ENCODE measurements around the gene PEG3.
"Not testable (repeated sequence)": the region's sequence is repeated elsewhere in the genome, so short reads cannot be mapped to it uniquely, and the experiment has no call there.

DNA sequence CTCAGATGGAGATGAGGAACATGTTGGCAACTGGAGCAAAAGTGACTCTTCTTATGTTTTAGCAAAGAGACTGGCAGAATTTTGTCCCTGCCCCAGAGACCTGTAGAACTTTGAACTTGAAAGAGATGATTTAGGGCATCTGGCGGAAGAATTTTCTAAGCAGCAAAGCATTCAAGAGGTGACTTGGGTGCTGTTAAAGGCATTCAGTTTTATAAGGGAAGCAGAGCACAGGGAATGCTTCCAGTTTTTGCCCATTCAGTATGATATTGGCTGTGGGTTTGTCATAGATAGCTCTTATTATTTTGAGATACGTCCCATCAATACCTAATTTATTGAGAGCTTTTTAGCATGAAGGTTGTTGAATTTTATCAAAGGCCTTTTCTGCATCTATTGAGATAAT, 11.8 kb upstream of the PEG3 start:
- not testable (repeated sequence) for TF ChIP-seq JUN (CRISPR knock-in tag; IDR thresholded peaks at IDR 0.05); MXD4 (CRISPR knock-in tag; IDR thresholded peaks at IDR 0.05; ENCODE audit: borderline replicate concordance); NR1H2 (CRISPR knock-in tag; IDR thresholded peaks at IDR 0.05); IRF2 (CRISPR knock-in tag; IDR thresholded peaks at IDR 0.05; ENCODE audit: borderline replicate concordance, low read depth)
- TF ChIP-seq, protein P1, sequence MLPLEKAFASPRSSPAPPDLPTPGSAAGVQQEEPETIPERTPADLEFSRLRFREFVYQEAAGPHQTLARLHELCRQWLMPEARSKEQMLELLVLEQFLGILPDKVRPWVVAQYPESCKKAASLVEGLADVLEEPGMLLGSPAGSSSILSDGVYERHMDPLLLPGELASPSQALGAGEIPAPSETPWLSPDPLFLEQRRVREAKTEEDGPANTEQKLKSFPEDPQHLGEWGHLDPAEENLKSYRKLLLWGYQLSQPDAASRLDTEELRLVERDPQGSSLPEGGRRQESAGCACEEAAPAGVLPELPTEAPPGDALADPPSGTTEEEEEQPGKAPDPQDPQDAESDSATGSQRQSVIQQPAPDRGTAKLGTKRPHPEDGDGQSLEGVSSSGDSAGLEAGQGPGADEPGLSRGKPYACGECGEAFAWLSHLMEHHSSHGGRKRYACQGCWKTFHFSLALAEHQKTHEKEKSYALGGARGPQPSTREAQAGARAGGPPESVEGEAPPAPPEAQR (CRISPR knock-in tag; IDR thresholded peaks at IDR 0.05): not testable (repeated sequence)
- TF ChIP-seq, protein P2, sequence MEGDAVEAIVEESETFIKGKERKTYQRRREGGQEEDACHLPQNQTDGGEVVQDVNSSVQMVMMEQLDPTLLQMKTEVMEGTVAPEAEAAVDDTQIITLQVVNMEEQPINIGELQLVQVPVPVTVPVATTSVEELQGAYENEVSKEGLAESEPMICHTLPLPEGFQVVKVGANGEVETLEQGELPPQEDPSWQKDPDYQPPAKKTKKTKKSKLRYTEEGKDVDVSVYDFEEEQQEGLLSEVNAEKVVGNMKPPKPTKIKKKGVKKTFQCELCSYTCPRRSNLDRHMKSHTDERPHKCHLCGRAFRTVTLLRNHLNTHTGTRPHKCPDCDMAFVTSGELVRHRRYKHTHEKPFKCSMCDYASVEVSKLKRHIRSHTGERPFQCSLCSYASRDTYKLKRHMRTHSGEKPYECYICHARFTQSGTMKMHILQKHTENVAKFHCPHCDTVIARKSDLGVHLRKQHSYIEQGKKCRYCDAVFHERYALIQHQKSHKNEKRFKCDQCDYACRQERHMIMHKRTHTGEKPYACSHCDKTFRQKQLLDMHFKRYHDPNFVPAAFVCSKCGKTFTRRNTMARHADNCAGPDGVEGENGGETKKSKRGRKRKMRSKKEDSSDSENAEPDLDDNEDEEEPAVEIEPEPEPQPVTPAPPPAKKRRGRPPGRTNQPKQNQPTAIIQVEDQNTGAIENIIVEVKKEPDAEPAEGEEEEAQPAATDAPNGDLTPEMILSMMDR (IDR thresholded peaks at IDR 0.05): not testable (repeated sequence)
- TF ChIP-seq, protein P3, sequence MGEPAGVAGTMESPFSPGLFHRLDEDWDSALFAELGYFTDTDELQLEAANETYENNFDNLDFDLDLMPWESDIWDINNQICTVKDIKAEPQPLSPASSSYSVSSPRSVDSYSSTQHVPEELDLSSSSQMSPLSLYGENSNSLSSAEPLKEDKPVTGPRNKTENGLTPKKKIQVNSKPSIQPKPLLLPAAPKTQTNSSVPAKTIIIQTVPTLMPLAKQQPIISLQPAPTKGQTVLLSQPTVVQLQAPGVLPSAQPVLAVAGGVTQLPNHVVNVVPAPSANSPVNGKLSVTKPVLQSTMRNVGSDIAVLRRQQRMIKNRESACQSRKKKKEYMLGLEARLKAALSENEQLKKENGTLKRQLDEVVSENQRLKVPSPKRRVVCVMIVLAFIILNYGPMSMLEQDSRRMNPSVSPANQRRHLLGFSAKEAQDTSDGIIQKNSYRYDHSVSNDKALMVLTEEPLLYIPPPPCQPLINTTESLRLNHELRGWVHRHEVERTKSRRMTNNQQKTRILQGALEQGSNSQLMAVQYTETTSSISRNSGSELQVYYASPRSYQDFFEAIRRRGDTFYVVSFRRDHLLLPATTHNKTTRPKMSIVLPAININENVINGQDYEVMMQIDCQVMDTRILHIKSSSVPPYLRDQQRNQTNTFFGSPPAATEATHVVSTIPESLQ (CRISPR knock-in tag; IDR thresholded peaks at IDR 0.05): not testable (repeated sequence)

All from WTC11 (cell line).